ENCODE measurements around the gene LLGL2. TPM values are rescaled to one million over a fixed set of nuclear protein-coding genes. Genes with fewer than 3 reads are reported as not detected.

LLGL2 gene
- total and polyA plus RNA-seq, 8 donors, result 72.3 to 565 (median 174) TPM

DNA sequence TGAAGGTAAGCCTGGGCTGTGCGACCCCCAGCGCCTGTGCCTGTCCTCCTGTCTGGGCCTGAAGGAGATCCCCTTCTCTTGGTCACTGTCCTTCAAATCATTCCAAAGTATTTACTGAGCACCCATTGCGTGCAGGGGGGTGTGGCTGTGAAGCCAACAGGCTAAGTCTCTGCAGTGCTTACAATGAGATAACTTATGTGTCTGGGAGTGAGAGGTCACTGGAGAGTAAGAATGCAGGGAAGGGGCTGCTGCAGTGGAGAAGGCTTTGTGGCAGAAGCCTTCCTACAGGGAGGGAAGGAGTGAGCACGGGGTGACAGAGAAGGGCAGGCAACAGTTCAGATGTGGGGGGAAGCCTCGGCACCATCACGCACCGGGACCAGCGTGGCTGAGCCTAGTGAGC is 96.6 kb downstream of the LLGL2 start:
- intact Hi-C loops (cut with DNase I; ENCODE audit: low total_unique reads), result no loop called here
- Histone ChIP-seq H3K36me3 (peaks cover 14 to 100% (median 92%) of the 10 kb centered on the region in 4 donors), H3K4me3 (no peak overlapping the region), H3K27ac (no peak overlapping the region), H3K4me1 (no peaks in the 10 kb centered on the region), H3K27me3 (no peaks in the 10 kb centered on the region), H3K9me3 (no peaks in the 10 kb centered on the region)
- no peak for TF ChIP-seq POLR2AphosphoS5 (IDR thresholded peaks at IDR 0.05)
- TF ChIP-seq, protein P1, sequence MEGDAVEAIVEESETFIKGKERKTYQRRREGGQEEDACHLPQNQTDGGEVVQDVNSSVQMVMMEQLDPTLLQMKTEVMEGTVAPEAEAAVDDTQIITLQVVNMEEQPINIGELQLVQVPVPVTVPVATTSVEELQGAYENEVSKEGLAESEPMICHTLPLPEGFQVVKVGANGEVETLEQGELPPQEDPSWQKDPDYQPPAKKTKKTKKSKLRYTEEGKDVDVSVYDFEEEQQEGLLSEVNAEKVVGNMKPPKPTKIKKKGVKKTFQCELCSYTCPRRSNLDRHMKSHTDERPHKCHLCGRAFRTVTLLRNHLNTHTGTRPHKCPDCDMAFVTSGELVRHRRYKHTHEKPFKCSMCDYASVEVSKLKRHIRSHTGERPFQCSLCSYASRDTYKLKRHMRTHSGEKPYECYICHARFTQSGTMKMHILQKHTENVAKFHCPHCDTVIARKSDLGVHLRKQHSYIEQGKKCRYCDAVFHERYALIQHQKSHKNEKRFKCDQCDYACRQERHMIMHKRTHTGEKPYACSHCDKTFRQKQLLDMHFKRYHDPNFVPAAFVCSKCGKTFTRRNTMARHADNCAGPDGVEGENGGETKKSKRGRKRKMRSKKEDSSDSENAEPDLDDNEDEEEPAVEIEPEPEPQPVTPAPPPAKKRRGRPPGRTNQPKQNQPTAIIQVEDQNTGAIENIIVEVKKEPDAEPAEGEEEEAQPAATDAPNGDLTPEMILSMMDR (IDR thresholded peaks at IDR 0.05), result no peak
- 82 to 89% (median 83%) methylated on average over 8 of the region's 8 CpGs for WGBS, 5 donors
- no peak for DNase-seq

DNA sequence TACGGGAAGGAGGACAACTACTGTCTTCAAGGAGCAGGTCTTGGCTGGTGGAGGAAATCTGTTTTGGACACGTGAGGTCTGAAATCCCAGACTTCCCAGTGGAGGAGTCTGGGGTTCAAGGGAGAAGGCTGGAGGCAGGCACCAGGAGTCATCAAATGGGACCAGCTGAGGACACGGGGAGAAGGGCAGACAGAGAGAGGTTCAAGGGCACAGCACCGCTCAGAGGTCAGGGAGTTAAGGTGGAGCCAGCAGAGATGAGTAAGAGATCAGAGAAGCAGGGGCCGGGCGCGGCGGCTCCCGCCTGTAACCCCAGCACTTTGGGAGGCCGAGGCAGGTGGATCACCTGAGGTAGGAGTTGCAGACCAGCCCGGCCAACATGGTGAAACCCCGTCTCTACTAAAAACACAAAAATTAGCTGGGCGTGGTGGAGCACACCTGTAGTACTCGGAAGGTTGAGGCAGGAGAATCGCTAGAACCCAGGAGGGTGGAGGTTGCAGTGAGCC is 97.3 kb downstream of the LLGL2 start:
- Histone ChIP-seq H3K27ac (no peak overlapping the region), H3K36me3 (peaks cover 18 to 100% (median 91%) of the 10 kb centered on the region in 4 donors), H3K4me3 (no peak overlapping the region), H3K9me3 (no peaks in the 10 kb centered on the region), H3K4me1 (no peaks in the 10 kb centered on the region), H3K27me3 (no peaks in the 10 kb centered on the region)
- intact Hi-C loops (cut with DNase I; ENCODE audit: low total_unique reads), result no loop called here
- no peak for DNase-seq
- WGBS, 5 donors, result 78 to 88% (median 85%) methylated on average over 15 of the region's 15 CpGs
- TF ChIP-seq POLR2A (IDR thresholded peaks at IDR 0.05) (no peak), POLR2AphosphoS5 (IDR thresholded peaks at IDR 0.05) (no peak), EP300 (IDR thresholded peaks at IDR 0.05) (no peak)
- TF ChIP-seq, protein P1 (IDR thresholded peaks at IDR 0.05), result no peak

DNA sequence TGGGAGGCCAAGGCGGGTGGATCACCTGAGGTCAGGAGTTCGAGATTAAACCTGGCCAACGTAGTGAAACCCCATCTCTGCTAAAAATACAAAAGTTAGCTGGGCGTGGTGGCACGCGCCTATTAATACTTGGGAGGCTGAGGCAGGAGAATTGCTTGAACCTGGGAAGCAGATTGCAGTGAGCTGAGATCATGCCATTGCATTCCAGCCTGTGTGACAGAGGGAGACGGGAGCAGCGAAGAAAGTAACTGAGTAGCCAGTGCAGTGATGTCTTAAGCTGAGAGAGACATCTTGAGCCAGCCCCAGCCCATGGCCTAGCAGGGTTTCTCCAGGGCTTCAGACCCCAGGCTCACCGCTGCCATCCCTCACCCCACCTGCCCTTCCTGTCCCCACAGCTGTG is 97.9 kb downstream of the LLGL2 start:
- no peaks in the 10 kb centered on the region for H3K9me3 ChIP-seq
- no peak overlapping the region for H3K4me3 ChIP-seq
- H3K4me1 ChIP-seq, result no peaks in the 10 kb centered on the region
- peaks cover 18 to 100% (median 91%) of the 10 kb centered on the region in 4 donors for H3K36me3 ChIP-seq
- no peak for DNase-seq
- intact Hi-C loops (cut with DNase I; ENCODE audit: low total_unique reads), result no loop called here
- 79 to 89% (median 86%) methylated on average over 9 of the region's 9 CpGs for WGBS, 5 donors
- H3K27me3 ChIP-seq, result no peaks in the 10 kb centered on the region
- H3K27ac ChIP-seq, result no peak overlapping the region
- no peak for TF ChIP-seq EP300 (IDR thresholded peaks at IDR 0.05)
- TF ChIP-seq, protein P1 (IDR thresholded peaks at IDR 0.05), result no peak

GRCh38 chr17:75624021-75624420 is 98.5 kb downstream of the LLGL2 start:
- Histone ChIP-seq H3K4me1 (no peaks in the 10 kb centered on the region), H3K27ac (no peak overlapping the region), H3K4me3 (no peak overlapping the region), H3K9me3 (no peaks in the 10 kb centered on the region), H3K27me3 (no peaks in the 10 kb centered on the region), H3K36me3 (peaks cover 21 to 100% (median 91%) of the 10 kb centered on the region in 4 donors)
- no peak for DNase-seq
- WGBS, 5 donors, result 85 to 90% (median 90%) methylated on average over 12 of the region's 12 CpGs
- TF ChIP-seq POLR2AphosphoS5 (IDR thresholded peaks at IDR 0.05) (no peak), POLR2A (IDR thresholded peaks at IDR 0.05) (no peak), EP300 (IDR thresholded peaks at IDR 0.05) (no peak)
- TF ChIP-seq, protein P1 (IDR thresholded peaks at IDR 0.05), result no peak
- intact Hi-C loops (cut with DNase I; ENCODE audit: low total_unique reads), result no loop called here

Other genes with a start within 250 kb of the LLGL2 start
- 10 to 100 TPM in 2 of 5 donors, 1 to 10 TPM in 3; 2.3 to 40.6 (median 6.4) TPM for gene SLC25A19, start 236.3 kb upstream of the LLGL2 start, total RNA-seq
- gene SLC25A19, start 236.3 kb upstream of the LLGL2 start, polyA plus RNA-seq, result 10 to 100 TPM in 2 of 3 donors, 1 to 10 TPM in 1; 8.1 to 16.5 (median 11.7) TPM
- 100 to 1,000 TPM in 4 of 5 donors, 10 to 100 TPM in 1; 73.3 to 488 (median 135) TPM for gene GRB2, start 120.0 kb upstream of the LLGL2 start, total RNA-seq
- gene GRB2, start 120.0 kb upstream of the LLGL2 start, polyA plus RNA-seq, result 10 to 100 TPM; 32.5 to 48.9 (median 43.3) TPM
- gene TMEM94, start 69.1 kb upstream of the LLGL2 start, total RNA-seq, result 100 to 1,000 TPM in 3 of 5 donors, 10 to 100 TPM in 2; 31.9 to 466 (median 128) TPM
- gene TMEM94, start 69.1 kb upstream of the LLGL2 start, polyA plus RNA-seq, result 10 to 100 TPM; 16.6 to 28.5 (median 20.5) TPM
- gene CASKIN2, start 10.2 kb upstream of the LLGL2 start, total RNA-seq, result 10 to 100 TPM in 4 of 5 donors, 1 to 10 TPM in 1; 9.0 to 27.4 (median 15.6) TPM
- gene CASKIN2, start 10.2 kb upstream of the LLGL2 start, polyA plus RNA-seq, result 1 to 10 TPM; 5.4 to 9.3 (median 8.8) TPM
- 100 to 1,000 TPM in 2 of 5 donors, 10 to 100 TPM in 3; 13.2 to 219 (median 48.1) TPM for gene TSEN54, start 9.2 kb upstream of the LLGL2 start, total RNA-seq
- gene TSEN54, start 9.2 kb upstream of the LLGL2 start, polyA plus RNA-seq, result 10 to 100 TPM; 20.8 to 49.7 (median 36.2) TPM
- 100 to 1,000 TPM; 138 to 515 (median 186) TPM for gene MYO15B, start 62.1 kb downstream of the LLGL2 start, total RNA-seq
- 10 to 100 TPM; 67.7 to 82.3 (median 68.5) TPM for gene MYO15B, start 62.1 kb downstream of the LLGL2 start, polyA plus RNA-seq
- gene SMIM5, start 107.7 kb downstream of the LLGL2 start, total RNA-seq, result 10 to 100 TPM in 1 of 5 donors, 1 to 10 TPM in 1, under 1 TPM in 1, not detected in 2; 0.58 to 12.7 (median 3.6) TPM
- 10 to 100 TPM in 1 of 3 donors, 1 to 10 TPM in 2; 5.9 to 29.5 (median 10.0) TPM for gene SMIM5, start 107.7 kb downstream of the LLGL2 start, polyA plus RNA-seq
- 100 to 1,000 TPM in 2 of 5 donors, 10 to 100 TPM in 3; 21.4 to 229 (median 46.7) TPM for gene RECQL5, start 141.5 kb downstream of the LLGL2 start, total RNA-seq
- 10 to 100 TPM; 29.6 to 61.4 (median 50.8) TPM for gene RECQL5, start 141.5 kb downstream of the LLGL2 start, polyA plus RNA-seq
- gene SAP30BP, start 141.6 kb downstream of the LLGL2 start, total RNA-seq, result 100 to 1,000 TPM in 2 of 5 donors, 10 to 100 TPM in 3; 24.6 to 154 (median 72.9) TPM
- 10 to 100 TPM; 59.0 to 82.5 (median 72.8) TPM for gene SAP30BP, start 141.6 kb downstream of the LLGL2 start, polyA plus RNA-seq
- gene ITGB4, start 195.8 kb downstream of the LLGL2 start, total RNA-seq, result 100 to 1,000 TPM in 4 of 5 donors, 10 to 100 TPM in 1; 66.8 to 137 (median 132) TPM
- gene ITGB4, start 195.8 kb downstream of the LLGL2 start, polyA plus RNA-seq, result 10 to 100 TPM; 33.6 to 66.1 (median 60.3) TPM
- 10 to 100 TPM in 4 of 5 donors, 1 to 10 TPM in 1; 7.6 to 57.1 (median 27.5) TPM for gene GALK1, start 239.5 kb downstream of the LLGL2 start, total RNA-seq
- 10 to 100 TPM; 32.7 to 41.0 (median 40.6) TPM for gene GALK1, start 239.5 kb downstream of the LLGL2 start, polyA plus RNA-seq

Data from stomach (tissue), 9 donors.